Left forelimb (tissue), 1 donor: ENCODE results near the gene MTG1.
A peak's percentile ranks its signal among the peaks of the same experiment; 100 is the strongest.
"Not testable (repeated sequence)": the region's sequence is repeated elsewhere in the genome, so short reads cannot be mapped to it uniquely, and the experiment has no call there.

Experiments used
- DNase-seq: peaks from one replicate; pipeline ENCODE4 v3.0.0-alpha.2; 2018; ENCODE audit warnings: low spot score

The MTG1 gene

DNA sequence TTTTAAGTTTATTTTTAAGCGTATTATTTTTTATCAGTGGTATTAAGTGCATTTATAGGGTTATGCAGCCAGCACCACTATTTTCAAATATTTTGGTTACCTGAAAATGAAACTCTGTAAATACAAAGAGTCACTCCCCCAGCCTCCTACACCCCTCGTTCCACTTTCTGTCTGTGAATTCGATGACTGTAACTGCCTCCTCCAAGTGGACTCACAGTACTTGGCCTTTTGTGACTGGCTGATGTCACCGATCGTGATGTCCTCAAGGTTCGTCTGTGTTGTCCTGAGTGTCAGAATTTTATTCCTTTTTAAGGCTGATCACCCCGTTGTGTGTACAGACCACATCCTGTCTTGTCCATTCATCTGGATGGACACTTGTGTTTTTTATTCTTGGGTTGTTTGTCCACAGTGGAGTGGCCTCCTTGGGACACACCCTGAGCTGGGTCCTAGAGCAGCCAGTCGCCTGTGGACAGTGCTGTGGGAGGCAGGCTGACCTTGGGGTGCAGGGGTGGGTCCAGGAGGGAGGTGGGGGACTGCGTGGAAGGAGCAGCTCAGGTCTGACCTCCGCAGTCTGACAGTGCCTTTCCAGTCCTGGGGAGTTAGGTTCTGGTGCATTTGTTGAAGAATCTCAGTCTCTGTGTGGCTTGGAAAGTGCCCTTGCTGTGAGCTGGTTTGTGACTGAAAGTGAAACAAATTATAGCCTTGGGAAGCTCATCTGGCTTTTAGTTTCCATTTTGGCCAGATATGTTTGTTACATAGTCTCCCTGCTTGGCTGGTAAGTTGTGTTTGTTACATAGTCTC, 6.9 kb downstream of the MTG1 start:
- DNase-seq, result no peak

GRCh38 chr10:133401500-133401899, 7.5 kb downstream of the MTG1 start:
- no peak for DNase-seq

DNA sequence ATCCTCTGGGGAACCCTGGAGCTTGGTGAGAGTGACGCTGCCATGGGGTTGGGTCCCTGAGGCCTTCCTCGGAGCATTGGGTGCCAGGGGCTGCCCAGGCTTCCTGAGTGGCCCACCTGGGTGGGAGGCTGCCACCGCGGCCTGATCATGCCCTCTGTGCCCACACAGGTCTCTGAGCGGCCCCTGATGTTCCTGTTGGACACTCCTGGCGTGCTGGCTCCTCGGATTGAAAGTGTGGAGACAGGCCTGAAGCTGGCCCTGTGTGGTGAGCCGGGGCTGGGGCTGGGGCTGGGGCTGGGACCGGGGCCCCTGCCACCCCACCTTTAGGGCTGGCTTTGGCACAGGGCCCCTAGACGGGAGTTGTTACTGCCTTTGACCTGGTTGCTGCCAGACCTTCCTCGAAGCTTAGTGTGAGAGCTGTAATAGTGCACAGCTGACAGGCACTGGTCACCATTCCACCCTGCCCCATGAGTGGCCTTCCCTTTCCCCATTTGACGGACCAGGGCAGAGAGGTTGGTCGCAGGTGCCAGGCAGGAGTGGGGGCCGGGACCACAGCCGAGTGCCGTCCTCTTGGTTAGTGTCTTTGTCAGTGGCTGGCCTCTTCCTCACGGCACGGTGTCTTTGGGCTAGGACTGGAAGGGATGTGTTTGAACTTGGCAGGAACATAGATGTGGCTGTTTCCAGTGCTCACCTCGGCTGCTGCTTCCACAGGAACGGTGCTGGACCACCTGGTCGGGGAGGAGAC, 8.2 kb downstream of the MTG1 start:
- DNase-seq, result no peak

DNA sequence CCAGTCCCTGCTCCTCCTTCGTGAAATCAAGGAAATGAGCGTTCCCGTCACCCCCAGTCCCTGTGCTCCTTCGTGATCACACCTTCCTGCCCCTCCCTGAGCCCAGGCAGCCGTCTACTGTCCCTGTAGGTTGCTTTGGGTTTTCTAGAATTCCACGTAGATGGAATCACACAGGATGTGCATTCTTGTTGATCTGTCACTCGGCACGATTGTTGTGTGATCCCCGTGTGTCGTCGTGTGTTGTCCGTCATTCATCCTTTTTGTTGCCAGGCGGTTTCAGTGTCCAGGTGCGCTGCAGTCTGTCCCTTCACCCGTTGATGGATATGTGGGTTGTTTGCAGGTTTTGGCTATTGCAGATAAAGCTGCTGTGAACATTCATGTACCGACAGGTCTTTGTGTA, 9.4 kb downstream of the MTG1 start:
- DNase-seq, result no peak

GRCh38 chr10:133403784-133404183, 9.8 kb downstream of the MTG1 start:
- no peak for DNase-seq

- no peak for DNase-seq
These were observed 11.3 kb downstream of the MTG1 start for GRCh38 chr10:133405272-133405671.

- DNase-seq, result no peak
These were observed 12.0 kb downstream of the MTG1 start for GRCh38 chr10:133405844-133406527.

DNA sequence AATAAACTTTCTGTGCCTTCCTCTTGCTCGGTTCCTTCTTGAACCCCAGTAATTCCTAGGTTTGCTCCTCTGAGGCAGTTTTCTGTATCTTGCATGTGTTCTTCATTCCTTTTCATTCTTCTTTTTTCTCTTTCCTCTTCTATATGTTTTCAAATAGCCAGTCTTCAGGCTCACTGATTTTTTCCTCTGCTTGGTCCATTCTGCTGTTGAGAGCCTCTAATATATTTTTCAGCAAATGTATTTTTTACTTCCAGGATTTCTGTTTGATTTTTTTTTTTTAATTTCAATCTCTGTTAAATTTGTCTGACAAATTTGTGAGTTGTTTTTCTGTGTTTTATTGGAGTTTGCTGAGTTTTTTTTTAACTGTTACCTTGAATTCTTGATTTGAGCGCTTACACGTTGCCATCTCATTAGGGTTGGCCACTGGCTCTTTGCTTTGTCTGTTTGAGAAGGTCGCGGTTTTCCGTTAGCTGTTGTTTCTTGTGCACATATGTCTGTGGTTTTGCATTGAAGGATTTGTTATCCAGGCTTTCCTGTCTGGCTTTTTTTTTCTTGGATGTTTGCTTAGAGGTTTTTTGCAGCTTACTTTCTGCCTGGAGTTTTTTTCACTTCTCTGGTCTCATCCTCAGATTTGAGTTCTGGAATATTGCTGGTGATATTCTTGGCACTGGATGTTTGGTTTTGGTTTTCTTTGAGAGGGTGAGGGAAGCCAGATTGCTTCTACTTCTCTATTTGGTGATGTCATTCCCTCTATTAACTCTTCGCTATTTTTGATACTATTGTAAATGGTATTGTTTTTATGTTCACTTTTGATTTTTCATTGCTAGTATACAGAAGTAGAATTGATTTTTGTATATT, 17.8 kb downstream of the MTG1 start:
- no peak for DNase-seq

DNA sequence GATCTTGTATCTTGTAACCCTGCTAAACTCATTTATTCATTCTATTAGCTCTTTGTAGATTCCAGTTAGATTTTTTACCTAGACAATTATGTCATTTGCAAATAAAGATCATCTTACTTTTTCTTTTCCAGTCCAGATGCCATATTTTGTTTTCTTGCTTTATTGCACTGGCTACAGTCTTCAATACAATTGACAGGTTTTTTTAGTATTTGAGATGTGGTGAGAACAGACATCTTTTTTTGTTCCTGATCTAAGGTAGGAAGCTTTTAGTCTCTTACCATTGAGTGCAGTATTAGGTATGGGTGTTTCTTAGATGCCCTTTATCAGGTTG, 18.4 kb downstream of the MTG1 start:
- no peak for DNase-seq

- not testable (repeated sequence) for DNase-seq
These were observed 20.4 kb downstream of the MTG1 start for GRCh38 chr10:133414401-133414800.

GRCh38 chr10:133415752-133416151, 21.8 kb downstream of the MTG1 start:
- DNase-seq, result no peak

DNA sequence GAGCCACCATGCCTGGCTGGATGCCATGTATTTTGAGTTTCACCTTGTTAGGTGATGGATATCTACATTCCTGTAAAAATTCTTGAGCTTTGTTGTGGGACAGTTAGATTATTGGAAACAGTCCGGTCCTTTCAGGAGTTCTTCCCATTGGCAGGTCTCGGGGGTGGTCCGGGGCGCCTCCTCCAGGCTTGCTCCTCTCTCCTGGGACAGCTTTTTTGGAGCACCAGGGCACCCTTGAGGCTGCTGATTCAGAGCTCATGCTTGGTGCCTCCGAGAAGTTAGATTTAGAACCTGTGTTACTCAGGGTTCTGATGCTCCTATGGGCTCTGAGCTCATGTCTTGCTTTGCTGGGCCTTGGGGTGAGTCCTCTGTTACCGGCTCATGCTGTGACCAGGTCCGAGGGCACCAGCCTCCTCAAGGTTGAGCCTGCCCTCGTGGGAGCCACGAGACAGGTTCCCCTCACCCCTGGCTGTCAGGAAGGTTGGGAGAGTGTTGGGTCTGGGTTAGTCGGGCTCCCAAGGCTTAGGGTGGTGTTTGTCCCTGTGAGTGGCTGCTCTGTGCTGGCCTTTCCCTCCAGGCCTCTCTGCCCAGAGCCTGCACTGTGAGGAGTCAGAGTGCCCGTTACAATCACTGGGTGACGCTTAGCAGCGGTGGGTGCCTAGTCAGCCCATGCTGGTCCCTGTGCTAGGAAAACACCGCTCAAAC, 24.5 kb downstream of the MTG1 start:
- no peak for DNase-seq

DNA sequence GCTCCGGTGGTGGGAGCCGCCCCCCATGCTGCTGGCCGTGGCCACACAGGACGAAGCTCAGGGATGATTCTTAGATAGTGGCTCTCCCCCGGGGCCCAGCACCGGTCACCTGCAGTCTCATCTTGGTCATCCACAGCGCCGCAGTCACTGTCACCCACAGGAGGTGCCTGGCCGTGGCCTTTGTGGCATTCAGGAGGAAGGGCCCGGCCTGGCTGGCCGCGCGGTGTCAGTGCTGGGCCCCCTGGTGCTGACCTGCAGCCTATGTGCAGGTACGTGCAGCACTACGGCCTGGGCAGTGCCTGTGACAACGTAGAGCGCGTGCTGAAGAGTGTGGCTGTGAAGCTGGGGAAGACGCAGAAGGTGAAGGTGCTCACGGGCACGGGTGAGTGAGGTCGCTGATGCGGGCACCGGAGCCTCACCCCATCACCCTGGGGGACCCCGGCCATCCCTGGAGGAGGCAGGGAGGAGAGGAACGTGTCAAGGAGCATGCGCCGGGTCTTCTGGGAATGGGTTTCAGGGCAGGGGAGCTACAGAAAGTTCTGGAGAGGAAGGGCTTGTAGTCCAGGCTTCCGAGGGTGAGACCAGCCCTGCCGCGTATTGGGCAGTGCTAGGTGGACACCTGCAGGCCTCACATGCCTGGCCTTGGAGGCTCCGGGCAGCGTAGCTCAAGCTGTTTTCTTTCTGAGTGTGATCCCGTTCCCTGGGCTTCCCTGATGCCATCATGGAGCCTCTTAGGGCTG, 25.4 kb downstream of the MTG1 start:
- no peak for DNase-seq

DNA sequence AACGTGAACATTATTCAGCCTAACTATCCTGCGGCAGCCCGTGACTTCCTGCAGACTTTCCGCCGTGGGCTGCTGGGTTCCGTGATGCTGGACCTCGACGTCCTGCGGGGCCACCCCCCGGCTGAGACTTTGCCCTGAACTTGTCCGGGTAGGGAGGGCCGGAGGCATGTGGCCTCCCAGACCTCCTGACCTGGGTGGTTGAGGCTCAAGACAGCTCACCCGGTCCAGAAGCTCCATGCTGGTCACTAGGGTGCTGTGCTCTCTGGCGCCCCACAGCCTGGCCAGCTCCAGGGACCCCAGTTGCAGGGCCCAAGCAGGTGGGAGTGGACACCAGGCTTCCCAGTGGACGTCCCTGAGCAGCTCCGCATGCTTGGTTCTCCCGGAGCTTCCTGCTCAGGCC, 26.1 kb downstream of the MTG1 start:
- DNase-seq, result peak; percentile 65

DNA sequence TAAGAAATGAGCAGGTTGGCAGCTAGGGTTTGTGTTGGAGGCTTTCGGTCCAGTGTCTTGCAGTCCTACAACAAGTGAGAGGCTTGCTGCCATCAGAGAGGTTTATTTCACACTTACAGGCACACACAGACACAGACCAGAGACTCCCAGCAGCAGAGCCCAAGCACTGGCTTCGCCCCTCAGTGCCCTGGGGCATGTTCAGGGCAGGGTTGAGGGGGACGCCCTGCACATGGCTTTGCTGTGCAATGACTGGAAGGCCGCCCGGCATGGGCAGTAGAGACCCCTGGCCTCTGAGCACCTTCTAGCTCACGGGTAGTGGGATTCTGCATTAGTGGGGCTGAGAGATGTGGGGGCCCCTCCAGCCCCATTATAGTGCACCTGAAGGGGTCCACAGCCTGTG, 26.6 kb downstream of the MTG1 start:
- DNase-seq, result no peak

DNA sequence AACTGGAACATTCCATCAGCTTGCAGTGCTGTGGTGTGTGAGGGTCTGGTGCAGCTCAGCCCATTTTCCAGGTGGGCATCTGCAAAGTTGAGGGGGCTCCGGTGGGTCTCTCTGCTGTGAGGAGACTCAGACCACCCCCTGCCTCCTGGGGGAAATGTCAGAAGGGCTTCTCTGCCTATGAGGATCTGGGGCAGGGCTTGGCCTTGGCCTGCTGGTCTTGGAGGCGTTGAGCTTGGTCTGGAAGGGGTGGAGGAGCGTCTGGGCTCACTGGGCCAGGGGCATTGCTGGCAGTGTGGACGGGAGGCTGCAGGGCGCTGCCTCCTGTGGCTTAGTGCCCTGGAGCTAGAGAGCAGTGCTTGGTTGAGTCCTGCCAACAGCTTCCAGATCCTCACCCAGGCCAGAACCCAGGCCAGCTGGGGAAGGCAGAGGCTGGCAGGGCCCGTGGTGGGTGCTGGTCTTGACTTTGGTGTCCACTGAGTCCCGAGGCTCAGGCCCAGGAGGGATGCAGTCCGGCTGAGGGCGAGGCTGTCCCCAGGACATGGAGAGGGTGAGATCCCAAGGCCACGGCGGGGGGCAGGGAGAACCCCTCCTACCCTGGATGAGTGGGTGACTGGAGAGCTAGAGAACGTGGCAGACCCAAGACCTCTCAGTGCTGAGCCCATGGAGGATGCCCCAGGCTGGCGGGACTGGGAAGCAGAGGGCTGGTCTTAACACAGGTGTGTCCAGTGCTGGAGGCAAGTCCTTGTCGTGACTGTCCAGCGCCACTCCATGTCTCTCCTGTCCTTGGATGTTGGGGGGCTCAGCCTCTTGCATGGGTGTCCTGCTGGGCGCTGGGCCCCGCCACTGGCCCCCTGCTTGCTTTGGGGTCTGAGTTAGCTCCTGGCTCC, 27.6 kb downstream of the MTG1 start:
- peak; percentile 63 for DNase-seq

DNA sequence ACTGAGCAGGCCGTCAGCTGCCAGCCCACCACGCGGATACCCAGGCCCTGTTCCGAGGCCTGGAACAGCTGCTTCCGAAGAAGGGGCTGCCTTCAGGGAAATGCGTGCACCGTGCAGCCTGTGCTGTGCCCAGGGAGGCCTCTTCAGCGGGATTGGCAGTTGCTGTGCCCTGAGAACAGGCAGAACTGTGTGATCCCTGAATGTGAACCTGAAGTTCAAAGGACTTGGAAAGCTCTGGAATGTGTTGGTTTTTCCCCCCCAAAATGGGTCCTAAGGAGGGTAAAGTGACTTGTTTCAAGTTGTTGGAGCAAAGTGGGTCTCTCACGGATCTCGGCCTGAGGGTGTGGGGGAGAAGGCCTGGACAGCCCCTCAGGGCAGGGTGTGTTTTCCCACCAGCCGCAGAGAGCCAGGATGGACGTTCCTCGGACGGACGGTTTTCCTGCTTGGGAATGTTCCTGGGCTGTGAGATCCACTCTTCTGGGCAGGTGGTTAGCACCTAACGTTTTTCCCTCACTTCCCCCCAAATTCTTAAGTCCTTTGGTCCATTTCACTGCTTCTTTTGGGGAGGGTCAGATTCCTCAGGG, 28.4 kb downstream of the MTG1 start:
- DNase-seq, result no peak

DNA sequence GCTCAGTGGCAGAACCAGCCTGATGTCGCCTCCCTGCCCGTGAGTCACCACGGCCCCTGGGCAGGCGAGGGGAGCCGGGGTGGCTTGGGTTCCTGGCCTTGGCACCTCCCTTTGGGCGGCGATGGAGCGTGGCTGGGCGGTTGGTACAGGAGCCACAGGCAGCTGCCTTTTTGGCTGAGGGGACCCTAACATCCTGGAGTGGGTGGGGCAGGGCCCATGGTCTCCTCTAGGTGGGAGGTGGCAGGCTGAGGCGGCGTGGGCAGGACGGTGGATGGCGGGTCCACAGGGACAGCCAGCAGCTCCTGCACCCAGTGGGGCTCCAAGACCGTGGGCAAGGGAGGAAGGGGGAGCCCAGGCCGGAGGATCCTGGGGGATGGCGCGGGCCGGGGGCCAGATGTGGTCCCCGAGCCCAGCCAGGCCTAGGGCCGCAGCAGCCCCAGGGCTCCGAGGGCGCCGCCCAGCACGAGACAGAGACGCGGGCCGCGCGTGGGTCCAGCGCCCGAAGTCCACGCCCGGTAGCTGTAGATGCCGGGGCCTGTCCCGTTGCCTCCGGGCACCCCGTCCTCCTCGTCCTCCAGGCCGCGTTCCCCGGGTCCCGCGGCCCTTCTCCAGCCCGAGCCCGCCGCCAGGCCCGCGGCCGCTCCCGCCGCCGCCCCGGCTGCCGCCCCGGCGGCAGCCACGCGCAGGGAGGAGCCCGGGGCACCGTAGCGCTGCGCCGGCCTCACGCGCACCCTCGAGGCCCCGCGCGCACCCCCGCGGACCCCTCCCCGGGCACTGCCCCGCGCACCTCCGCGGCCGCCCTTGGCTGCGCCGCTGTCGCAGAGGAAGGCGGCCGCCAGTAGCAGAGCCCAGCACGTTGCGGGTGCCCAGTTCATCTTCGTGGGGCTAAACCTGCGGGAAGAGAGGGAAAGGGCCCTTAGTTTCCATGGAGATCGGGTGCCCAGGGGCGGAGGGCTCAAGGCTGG, 29.1 kb downstream of the MTG1 start:
- peak; percentile 66 for DNase-seq
